GM18868 (cell line): ENCODE measurements around the gene NTM.
"Not testable (repeated sequence)": the region's sequence is repeated elsewhere in the genome, so short reads cannot be mapped to it uniquely, and the experiment has no call there.

Experiments
- ATAC-seq: cut with Tn5 transposase; IDR thresholded peaks from one replicate; pipeline ENCODE4 v1.9.1; 2021; ENCODE audit warnings: mild to moderate bottlenecking, moderate library complexity; ENCODE audit not compliant: unreplicated experiment

Gene NTM

DNA sequence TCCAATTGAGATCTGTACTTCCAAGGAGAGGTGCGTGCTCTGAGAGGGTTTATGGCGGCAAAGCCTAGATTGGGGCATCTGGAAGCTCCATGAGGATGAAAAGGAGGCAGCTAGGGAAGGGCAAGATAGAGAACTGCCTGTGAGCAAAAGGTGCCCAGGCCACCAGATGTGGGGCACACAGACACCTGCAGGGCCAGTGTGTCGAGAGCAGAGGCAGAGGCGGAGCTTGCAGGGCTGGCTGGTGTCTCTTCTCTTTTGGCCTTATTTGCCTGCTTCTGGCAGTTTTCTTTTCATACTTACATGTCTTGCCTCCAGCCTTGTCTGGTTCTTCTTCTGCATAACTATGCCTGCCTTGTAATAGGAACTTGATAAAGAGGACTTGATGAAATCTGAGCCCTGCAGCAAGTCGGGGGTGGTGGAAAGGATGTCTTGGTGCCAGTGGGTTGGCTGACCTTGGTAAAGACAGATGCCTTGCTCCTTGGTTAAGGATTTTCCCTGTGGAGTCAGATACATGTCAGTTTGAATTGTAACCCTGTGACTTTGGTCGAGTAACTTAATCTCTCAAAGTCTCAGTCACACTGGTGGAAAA, 680.3 kb downstream of the NTM start:
- ATAC-seq: no peak

DNA sequence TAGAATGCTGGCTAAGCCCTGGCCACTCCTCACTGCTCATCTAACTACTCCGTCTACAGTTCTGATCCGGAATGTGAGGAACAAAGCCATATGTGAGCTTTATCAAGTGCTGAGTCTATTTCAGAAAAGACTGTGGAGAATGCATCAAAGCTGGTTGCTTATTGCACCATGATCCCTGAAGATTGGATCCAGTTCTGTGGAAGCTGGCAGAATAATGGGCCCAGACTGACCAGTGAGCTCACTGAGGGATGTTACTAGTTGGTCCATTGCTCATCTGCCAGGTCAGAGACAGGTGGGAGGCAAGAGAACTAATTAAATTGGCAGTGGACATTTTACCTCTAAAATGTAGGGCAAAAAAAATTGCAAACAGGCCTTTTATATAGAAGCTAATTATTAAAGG, 681.3 kb downstream of the NTM start:
- ATAC-seq: no peak

GRCh38 chr11:132052342-132052741, 681.9 kb downstream of the NTM start:
- ATAC-seq: no peak

DNA sequence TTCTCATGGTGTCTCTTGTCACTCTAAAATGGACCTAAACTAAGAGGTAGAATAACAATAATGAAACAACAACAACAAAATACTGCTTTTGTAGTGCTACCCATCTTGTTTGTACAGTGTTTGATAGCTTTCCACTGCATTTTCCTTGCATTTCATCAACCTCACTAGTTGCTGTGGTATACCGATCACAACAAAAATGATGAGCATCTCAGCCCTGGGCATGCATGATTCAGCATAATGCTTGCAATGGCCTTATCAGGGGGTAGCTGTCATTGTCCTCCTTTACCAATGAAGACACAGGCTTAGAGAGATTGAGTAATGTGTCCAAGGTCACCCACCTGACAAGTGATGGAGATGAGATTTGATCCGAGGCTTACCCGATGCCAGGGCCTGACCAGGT, 682.5 kb downstream of the NTM start:
- no peak for ATAC-seq

- ATAC-seq: no peak
Observed at GRCh38 chr11:132054822-132055221, 684.4 kb downstream of the NTM start.

- ATAC-seq: no peak
Observed at GRCh38 chr11:132055296-132055695, 684.9 kb downstream of the NTM start.

DNA sequence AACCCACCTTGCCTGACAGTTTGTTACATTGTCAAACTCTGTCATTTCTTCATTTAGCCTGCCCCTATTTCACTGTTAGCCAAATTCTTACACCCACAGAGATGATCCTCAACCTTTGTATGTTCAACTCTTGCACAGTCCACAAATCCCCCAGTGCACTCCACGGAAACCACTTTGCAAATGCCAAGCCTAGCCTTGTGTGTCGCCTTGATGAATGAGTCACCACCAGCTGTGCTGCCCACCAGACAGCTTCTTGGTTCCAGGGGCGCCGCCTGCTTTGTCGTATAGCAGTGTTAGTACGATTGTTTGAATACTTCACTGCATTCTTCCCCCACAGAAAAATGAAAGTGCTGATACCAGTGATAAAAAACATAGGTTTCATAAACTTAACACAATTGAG, 686.3 kb downstream of the NTM start:
- no peak for ATAC-seq

DNA sequence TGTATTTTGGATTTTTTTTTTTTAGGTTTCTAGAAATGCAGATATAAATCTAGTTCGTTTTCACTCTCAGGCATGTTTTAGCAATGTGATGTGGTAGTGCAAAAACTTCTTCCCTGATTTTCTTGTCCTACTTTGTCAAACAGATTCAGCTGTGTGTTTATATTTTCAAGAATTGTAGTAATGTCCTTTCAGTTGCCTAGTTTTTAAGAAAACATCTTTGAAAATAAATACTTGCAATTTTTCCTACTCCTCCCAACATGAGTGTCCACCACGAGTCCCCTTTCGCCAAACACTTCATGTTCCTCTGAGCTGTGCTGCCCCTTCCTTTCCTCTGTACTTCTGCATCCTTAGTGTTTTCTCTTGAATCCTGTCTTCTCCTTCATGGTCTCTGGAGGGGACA, 686.9 kb downstream of the NTM start:
- no peak for ATAC-seq

DNA sequence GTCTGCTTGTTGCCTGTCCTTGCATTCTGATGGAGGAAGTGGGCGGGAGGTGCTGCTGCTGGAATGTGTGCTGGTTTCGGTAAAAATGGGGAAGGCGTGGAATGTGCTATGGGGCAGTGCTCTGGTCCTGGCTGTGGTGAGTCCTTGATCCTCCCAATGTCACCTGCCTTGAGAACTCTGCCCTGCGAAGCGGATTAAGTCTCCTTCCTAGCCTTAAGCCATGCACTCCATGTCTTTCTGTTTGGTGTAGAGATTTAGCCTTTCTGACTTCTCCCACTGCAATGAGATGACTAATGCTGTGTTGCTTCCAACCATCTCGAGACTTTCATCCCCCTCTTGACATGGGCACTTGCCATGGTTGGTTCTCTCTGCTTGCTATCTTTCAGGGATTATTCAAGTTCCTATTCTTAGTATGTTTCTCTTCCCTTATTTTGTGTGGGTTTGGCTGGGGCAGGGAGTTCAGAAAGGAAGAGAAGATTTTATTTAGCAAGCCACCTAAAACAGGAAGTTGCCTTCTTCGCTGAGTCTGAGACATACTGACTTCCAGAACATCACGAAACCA, 687.9 kb downstream of the NTM start:
- ATAC-seq: no peak

GRCh38 chr11:132060567-132060966, 690.2 kb downstream of the NTM start:
- no peak for ATAC-seq

DNA sequence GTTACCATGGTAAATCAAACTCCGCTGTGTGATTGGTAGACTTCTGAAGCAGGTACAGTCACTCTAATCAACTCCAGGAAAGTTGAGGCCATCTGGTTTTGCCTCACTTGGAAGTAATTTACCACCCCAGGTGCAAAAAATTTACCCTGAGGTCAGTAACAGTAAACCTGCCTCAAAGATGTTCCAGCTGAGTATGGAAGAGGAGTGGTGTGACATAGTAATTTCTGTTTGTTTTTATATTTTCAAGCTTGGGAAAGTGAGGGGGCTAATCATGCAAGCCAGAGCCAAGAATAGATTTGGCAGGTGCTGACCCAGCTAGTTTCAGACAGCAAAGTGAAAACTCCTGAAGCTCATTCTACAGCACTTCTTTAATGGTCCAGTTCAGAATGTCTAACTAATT, 691.6 kb downstream of the NTM start:
- ATAC-seq: no peak

- ATAC-seq: no peak
Observed at GRCh38 chr11:132062541-132062940, 692.1 kb downstream of the NTM start.

GRCh38 chr11:132064987-132065620, 694.7 kb downstream of the NTM start:
- no peak for ATAC-seq

GRCh38 chr11:132068556-132068955, 698.1 kb downstream of the NTM start:
- no peak for ATAC-seq

DNA sequence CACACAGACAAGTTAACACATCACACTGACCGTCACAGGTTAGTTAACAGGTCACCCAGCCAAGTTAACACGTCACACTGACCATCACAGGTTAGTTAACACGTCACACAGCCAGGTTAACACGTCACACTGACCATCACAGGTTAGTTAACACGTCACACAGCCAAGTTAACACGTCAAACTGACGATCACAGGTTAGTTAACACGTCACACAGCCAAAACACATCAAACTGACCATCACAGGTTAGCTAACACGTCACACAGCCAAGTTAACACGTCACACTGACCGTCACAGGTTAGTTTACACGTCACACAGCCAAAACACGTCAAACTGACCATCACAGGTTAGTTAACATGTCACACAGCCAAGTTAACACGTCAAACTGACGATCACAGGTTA, 699.2 kb downstream of the NTM start:
- not testable (repeated sequence) for ATAC-seq

DNA sequence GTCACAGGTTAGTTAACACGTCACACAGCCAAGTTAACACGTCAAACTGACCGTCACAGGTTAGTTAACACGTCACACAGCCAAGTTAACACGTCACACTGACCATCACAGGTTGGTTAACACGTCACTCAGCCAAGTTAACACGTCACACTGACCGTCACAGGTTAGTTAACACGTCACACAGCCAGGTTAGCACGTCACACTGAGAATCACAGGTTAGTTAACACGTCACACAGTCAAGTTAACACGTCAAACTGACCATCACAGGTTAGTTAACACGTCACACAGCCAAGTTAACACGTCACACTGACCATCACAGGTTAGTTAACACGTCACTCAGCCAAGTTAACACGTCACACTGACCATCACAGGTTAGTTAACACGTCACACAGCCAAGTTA, 700.5 kb downstream of the NTM start:
- ATAC-seq: not testable (repeated sequence)

- ATAC-seq: no peak
Observed at GRCh38 chr11:132072044-132072857, 701.8 kb downstream of the NTM start.

DNA sequence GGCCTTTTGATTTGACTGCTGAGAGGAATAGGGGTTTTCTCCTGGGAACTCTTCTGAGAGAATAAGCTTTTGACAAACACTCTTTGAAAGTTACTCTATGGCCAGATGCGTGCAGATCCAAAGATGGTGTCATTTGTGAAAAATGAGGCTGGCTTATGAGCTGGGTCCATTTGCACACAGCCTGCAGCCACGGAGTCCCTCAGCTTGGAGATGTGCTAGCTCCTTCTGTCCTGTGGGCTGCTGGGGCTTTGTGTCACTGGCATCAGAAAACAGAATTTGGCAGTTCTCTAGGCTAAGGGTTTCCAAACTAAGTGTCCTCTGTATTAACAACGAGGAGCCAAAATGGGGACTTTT, 702.4 kb downstream of the NTM start:
- ATAC-seq: no peak

GRCh38 chr11:132073787-132074186, 703.4 kb downstream of the NTM start:
- no peak for ATAC-seq

DNA sequence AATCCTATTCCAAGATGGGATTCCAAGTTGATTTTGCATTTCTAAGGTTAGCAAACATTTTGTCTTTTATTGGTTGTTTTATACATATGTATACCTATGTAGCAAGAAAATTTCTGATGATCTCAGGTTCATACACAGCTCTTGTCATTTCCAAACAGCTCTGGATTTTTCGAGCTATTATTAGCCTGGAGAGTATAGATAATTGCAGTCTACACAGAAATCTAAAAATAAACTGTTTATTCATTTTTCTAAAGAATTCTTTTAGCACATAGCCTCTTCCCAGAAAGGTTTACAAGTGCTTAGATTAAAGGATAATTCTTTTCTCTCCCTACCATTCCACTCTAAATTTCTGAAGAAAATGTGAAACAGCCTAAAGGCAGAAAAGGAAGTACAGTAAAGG, 705.0 kb downstream of the NTM start:
- no peak for ATAC-seq

DNA sequence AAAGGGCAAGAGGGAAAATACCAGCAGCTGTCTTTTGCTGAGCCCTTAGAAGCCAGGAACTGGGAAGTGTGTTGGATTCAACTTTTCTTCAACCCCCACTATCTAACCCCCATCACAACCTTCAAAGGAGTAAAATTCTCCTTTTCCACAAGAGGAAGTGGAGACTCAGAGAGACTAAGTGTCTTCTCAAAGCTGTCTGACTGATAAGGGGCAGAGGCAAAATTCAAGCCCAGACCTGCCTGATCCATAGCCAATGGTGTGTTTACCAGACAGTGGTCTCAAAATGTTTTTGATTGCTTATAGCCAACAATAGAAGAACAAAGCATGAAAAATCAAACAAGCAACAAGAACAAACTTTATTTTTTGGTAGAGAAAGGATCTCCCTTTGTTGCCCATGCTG, 707.0 kb downstream of the NTM start:
- ATAC-seq: no peak
